Activated CD8-positive, alpha-beta T cell treated with anti-CD3 and anti-CD28 coated beads, Interleukin-2, amount 10 ng/mL, durations not matched to agents 7 days and 5 days (primary cell): ENCODE data around the gene HERPUD2. TPM values are rescaled to one million over a fixed set of nuclear protein-coding genes. Genes with fewer than 3 reads are reported as not detected.
"Not testable (repeated sequence)": the region's sequence is repeated elsewhere in the genome, so short reads cannot be mapped to it uniquely, and the experiment has no call there.

Source experiments
- ATAC-seq: fragments of 150-1000 bp; cut with Tn5 transposase; one replicate; pipeline ENCODE4 v1.10.0; 2021; ENCODE audit warnings: moderate library complexity
- CTCF ChIA-PET: fragments of 350-600 bp; sonication (Branson Sonifier 250); formaldehyde crosslinking; loops from one replicate; lab custom pipeline; 2021; ENCODE audit warnings: antibody characterized with exemption; lab: Charles Lee
- POLR2A ChIA-PET: fragments of 350-600 bp; sonication (Branson Sonifier 250); formaldehyde crosslinking; loops from one replicate; lab custom pipeline; 2021; ENCODE audit warnings: antibody characterized with exemption; lab: Charles Lee
- DNase-seq: peaks from one replicate; pipeline ENCODE4 v3.0.0-alpha.2; 2020
- H3K27ac Mint-ChIP-seq: one replicate; pipeline ENCODE4 v1.8.0; 2021; ENCODE audit warnings: mild to moderate bottlenecking, mixed read lengths
- H3K27me3 Mint-ChIP-seq: one replicate; pipeline ENCODE4 v1.8.0; 2021; ENCODE audit warnings: low read depth, mixed read lengths
- H3K36me3 Mint-ChIP-seq: one replicate; pipeline ENCODE4 v1.8.0; 2021; ENCODE audit warnings: low read depth, mixed read lengths
- H3K4me1 Mint-ChIP-seq: one replicate; pipeline ENCODE4 v1.8.0; 2021; ENCODE audit warnings: low read depth, mixed read lengths
- H3K4me3 Mint-ChIP-seq: one replicate; pipeline ENCODE4 v1.8.0; 2021; ENCODE audit warnings: mild to moderate bottlenecking, mixed read lengths
- H3K9me3 Mint-ChIP-seq: one replicate; pipeline ENCODE4 v1.8.0; 2022; ENCODE audit warnings: mixed read lengths; ENCODE audit not compliant: insufficient read depth
- total RNA-seq, 2 experiments: library from RNA; stranded (reverse); gene quantifications; one replicate each; pipeline ENCODE4 v1.2.3, GENCODE V29; 2021

The HERPUD2 gene
- total RNA-seq, 2 experiments from 2014 or later = 30.4 to 31.3 TPM

- H3K4me1 Mint-ChIP-seq = peaks cover 23% of the 10 kb centered on the region
- H3K4me3 Mint-ChIP-seq, DNase-seq, H3K27me3 Mint-ChIP-seq, ATAC-seq, H3K9me3 Mint-ChIP-seq: not testable (repeated sequence)
- peaks cover 21% of the 10 kb centered on the region for H3K36me3 Mint-ChIP-seq
- POLR2A ChIA-PET = interaction anchor here (8.1 kb wide), 1 partner anchor 103 kb away, joined by 132 read pairs; the partner anchor contains the start of gene SEPTIN7
- peak overlapping the region; percentile 30 for H3K27ac Mint-ChIP-seq
- CTCF ChIA-PET = interaction anchor here (0.9 to 11.6 kb wide), 9 partner anchors 9 to 208 kb away, joined by 3 to 116 read pairs (median 4); no protein-coding TSS in a partner anchor
These were observed 3.4 kb upstream of the HERPUD2 start for GRCh38 chr7:35698382-35698781.

GRCh38 chr7:35697414-35698175 is 2.7 kb upstream of the HERPUD2 start:
- DNase-seq (no peak), ATAC-seq (no peak)
- ChIA-PET POLR2A (interaction anchor here (4.2 to 8.1 kb wide), 3 partner anchors 11 to 104 kb away, joined by 35 to 132 read pairs (median 64); partner anchors contain the start of gene SEPTIN7), CTCF (interaction anchor here (1.0 to 11.6 kb wide), 9 partner anchors 9 to 207 kb away, joined by 3 to 116 read pairs (median 5); partner anchors contain the start of gene SEPTIN7)
- H3K36me3 Mint-ChIP-seq = peaks cover 24% of the 10 kb centered on the region
- peaks cover 30% of the 10 kb centered on the region for H3K4me1 Mint-ChIP-seq
- H3K27me3 Mint-ChIP-seq = no peaks in the 10 kb centered on the region
- no peak overlapping the region for H3K4me3 Mint-ChIP-seq
- H3K27ac Mint-ChIP-seq = no peak overlapping the region
- no peaks in the 10 kb centered on the region for H3K9me3 Mint-ChIP-seq

GRCh38 chr7:35695987-35696386 is 1.1 kb upstream of the HERPUD2 start:
- peaks cover 34% of the 10 kb centered on the region for H3K4me1 Mint-ChIP-seq
- peak; percentile 35 for DNase-seq

GRCh38 chr7:35695473-35695850 is 527 bp upstream of the HERPUD2 start:
- ChIA-PET POLR2A (interaction anchor here (0.8 to 8.1 kb wide), 13 partner anchors 8 to 195 kb away, joined by 3 to 132 read pairs (median 6); partner anchors contain the start of gene SEPTIN7), CTCF (interaction anchor here (1.0 to 11.6 kb wide), 6 partner anchors 12 to 106 kb away, joined by 3 to 116 read pairs (median 10); partner anchors contain the start of gene SEPTIN7)
- peaks cover 34% of the 10 kb centered on the region for H3K4me1 Mint-ChIP-seq
- no peaks in the 10 kb centered on the region for H3K9me3 Mint-ChIP-seq
- ATAC-seq (peak; percentile 10), DNase-seq (peak; percentile 37)
- H3K36me3 Mint-ChIP-seq = peaks cover 35% of the 10 kb centered on the region
- H3K27me3 Mint-ChIP-seq = no peaks in the 10 kb centered on the region
- peak overlapping the region; percentile 85 for H3K4me3 Mint-ChIP-seq
- H3K27ac Mint-ChIP-seq = peak overlapping the region; percentile 98

More at GRCh38 chr7:35695987-35696386, 1.1 kb upstream of the HERPUD2 start:
- ChIA-PET CTCF (interaction anchor here (0.8 to 11.6 kb wide), 8 partner anchors 12 to 212 kb away, joined by 3 to 116 read pairs (median 7); partner anchors contain the start of gene SEPTIN7), POLR2A (interaction anchor here (0.8 to 8.1 kb wide), 10 partner anchors 8 to 195 kb away, joined by 3 to 132 read pairs (median 6); partner anchors contain the start of gene SEPTIN7)
- Mint-ChIP-seq H3K27me3 (no peaks in the 10 kb centered on the region), H3K27ac (peak overlapping the region; percentile 98), H3K9me3 (no peaks in the 10 kb centered on the region), H3K4me3 (peak overlapping the region; percentile 85), H3K36me3 (peaks cover 31% of the 10 kb centered on the region)
- no peak for ATAC-seq

- ATAC-seq = peak; percentile 13
- no peaks in the 10 kb centered on the region for H3K27me3 Mint-ChIP-seq
- ChIA-PET CTCF (interaction anchor here (1.0 to 11.6 kb wide), 6 partner anchors 13 to 212 kb away, joined by 3 to 116 read pairs (median 6); partner anchors contain the start of gene SEPTIN7), POLR2A (interaction anchor here (1.4 to 8.1 kb wide), 9 partner anchors 14 to 197 kb away, joined by 3 to 132 read pairs (median 6); partner anchors contain the start of gene SEPTIN7)
- no peaks in the 10 kb centered on the region for H3K9me3 Mint-ChIP-seq
- peak; percentile 34 for DNase-seq
- peak overlapping the region; percentile 84 for H3K27ac Mint-ChIP-seq
- peak overlapping the region; percentile 85 for H3K4me3 Mint-ChIP-seq
- H3K36me3 Mint-ChIP-seq = peaks cover 39% of the 10 kb centered on the region
- H3K4me1 Mint-ChIP-seq = peaks cover 44% of the 10 kb centered on the region
These were observed 663 bp downstream of the HERPUD2 start for GRCh38 chr7:35694161-35694783.

GRCh38 chr7:35691827-35692307 is 3.1 kb downstream of the HERPUD2 start:
- Mint-ChIP-seq H3K4me1 (peaks cover 59% of the 10 kb centered on the region), H3K36me3 (peaks cover 47% of the 10 kb centered on the region), H3K4me3 (peak overlapping the region; percentile 85), H3K9me3 (no peaks in the 10 kb centered on the region), H3K27ac (peak overlapping the region; percentile 84), H3K27me3 (no peaks in the 10 kb centered on the region)
- ATAC-seq (peak; percentile 37), DNase-seq (peak; percentile 69)
- CTCF ChIA-PET = interaction anchor here (1.4 to 11.6 kb wide), 4 partner anchors 8 to 33 kb away, joined by 4 to 116 read pairs (median 4); no protein-coding TSS in a partner anchor
- POLR2A ChIA-PET = interaction anchor here (1.0 to 8.1 kb wide), 4 partner anchors 10 to 110 kb away, joined by 3 to 132 read pairs (median 35); partner anchors contain the start of gene SEPTIN7

GRCh38 chr7:35691366-35691765 is 3.6 kb downstream of the HERPUD2 start:
- no peaks in the 10 kb centered on the region for H3K27me3 Mint-ChIP-seq
- no peak for DNase-seq
- ATAC-seq = no peak
- POLR2A ChIA-PET = interaction anchor here (0.7 to 8.1 kb wide), 5 partner anchors 11 to 201 kb away, joined by 3 to 132 read pairs (median 6); partner anchors contain the start of gene SEPTIN7
- CTCF ChIA-PET = interaction anchor here (1.0 to 11.6 kb wide), 5 partner anchors 9 to 45 kb away, joined by 4 to 116 read pairs (median 5); no protein-coding TSS in a partner anchor
- H3K36me3 Mint-ChIP-seq = peaks cover 44% of the 10 kb centered on the region
- H3K4me3 Mint-ChIP-seq = peak overlapping the region; percentile 85
- H3K4me1 Mint-ChIP-seq = peaks cover 56% of the 10 kb centered on the region
- peak overlapping the region; percentile 84 for H3K27ac Mint-ChIP-seq
- no peaks in the 10 kb centered on the region for H3K9me3 Mint-ChIP-seq

GRCh38 chr7:35690614-35691013 is 4.3 kb downstream of the HERPUD2 start:
- not testable (repeated sequence) for DNase-seq, ATAC-seq, H3K9me3 Mint-ChIP-seq, H3K27me3 Mint-ChIP-seq
- Mint-ChIP-seq H3K4me3 (peak overlapping the region; percentile 85), H3K4me1 (peaks cover 49% of the 10 kb centered on the region), H3K36me3 (peaks cover 42% of the 10 kb centered on the region), H3K27ac (peak overlapping the region; percentile 84)
- POLR2A ChIA-PET = interaction anchor here (0.7 to 8.1 kb wide), 4 partner anchors 11 to 202 kb away, joined by 3 to 132 read pairs (median 35); partner anchors contain the start of gene SEPTIN7
- CTCF ChIA-PET = interaction anchor here (1.0 to 11.6 kb wide), 3 partner anchors 18 to 44 kb away, joined by 3 to 116 read pairs (median 5); no protein-coding TSS in a partner anchor

GRCh38 chr7:35685781-35686180 is 9.2 kb downstream of the HERPUD2 start:
- CTCF ChIA-PET = interaction anchor here (1.3 kb wide), 1 partner anchor 221 kb away, joined by 3 read pairs; no protein-coding TSS in a partner anchor
- no peaks in the 10 kb centered on the region for H3K27me3 Mint-ChIP-seq
- H3K27ac Mint-ChIP-seq = no peak overlapping the region
- POLR2A ChIA-PET = no interaction called here
- peaks cover 60% of the 10 kb centered on the region for H3K4me1 Mint-ChIP-seq
- ATAC-seq (no peak), DNase-seq (no peak)
- H3K9me3 Mint-ChIP-seq = no peaks in the 10 kb centered on the region
- H3K4me3 Mint-ChIP-seq = no peak overlapping the region
- H3K36me3 Mint-ChIP-seq = peaks cover 53% of the 10 kb centered on the region

- H3K27ac Mint-ChIP-seq = no peak overlapping the region
- ChIA-PET CTCF (interaction anchor here (1.2 kb wide), 1 partner anchor 46 kb away, joined by 4 read pairs; no protein-coding TSS in a partner anchor), POLR2A (no interaction called here)
- no peaks in the 10 kb centered on the region for H3K27me3 Mint-ChIP-seq
- H3K36me3 Mint-ChIP-seq = peaks cover 37% of the 10 kb centered on the region
- no peak overlapping the region for H3K4me3 Mint-ChIP-seq
- DNase-seq (no peak), ATAC-seq (peak; percentile 72)
- peaks cover 38% of the 10 kb centered on the region for H3K4me1 Mint-ChIP-seq
- H3K9me3 Mint-ChIP-seq = no peaks in the 10 kb centered on the region
These were observed 13.5 kb downstream of the HERPUD2 start for GRCh38 chr7:35681231-35682029.
